HCT116 (cell line): ENCODE measurements around the gene GNAI3.

ENCODE experiments used
- EZH2 ChIP-seq: fragments of 200-600 bp; sonication (generic); IDR thresholded peaks from 2 replicates; pipeline ENCODE4 v1.6.1; 2017; ENCODE audit warnings: antibody characterized with exemption, mixed run types
- POLR2A ChIP-seq: IDR thresholded peaks from 2 replicates; pipeline ENCODE4 v1.7.0; 2011; ENCODE audit warnings: borderline replicate concordance; ENCODE audit not compliant: insufficient read depth, insufficient read length; ENCODE audit errors: extremely low read depth
- POLR2AphosphoS5 ChIP-seq: IDR thresholded peaks from 2 replicates; pipeline ENCODE4 v1.6.1; 2011; ENCODE audit warnings: mild to moderate bottlenecking, low read depth, low read length, moderate library complexity
- RAD21 ChIP-seq: IDR thresholded peaks from 2 replicates; pipeline ENCODE4 v1.6.1; 2012; ENCODE audit warnings: low read depth, mild to moderate bottlenecking
- SP1 ChIP-seq: IDR thresholded peaks from 2 replicates; pipeline ENCODE4 v1.6.1; 2012; ENCODE audit warnings: low read depth
- SRF ChIP-seq: IDR thresholded peaks from 2 replicates; pipeline ENCODE4 v1.6.1; 2012; ENCODE audit warnings: low read depth
- ZFX ChIP-seq: fragments of 450-650 bp; IDR thresholded peaks from 2 replicates; pipeline ENCODE4 v1.6.1; 2017
- ZNF274 ChIP-seq: fragments of 200-500 bp; sonication (Bioruptor generic); IDR thresholded peaks from 2 replicates; pipeline ENCODE4 v1.6.1; 2014; ENCODE audit warnings: mild to moderate bottlenecking, low read depth, low read length, inconsistent platforms
- TF ChIP-seq, protein P1 (sequence below): IDR thresholded peaks from 2 replicates; pipeline ENCODE4 v1.6.1; 2012
- TF ChIP-seq, protein P2 (sequence below): IDR thresholded peaks from 2 replicates; pipeline ENCODE4 v1.6.1; 2012
- TF ChIP-seq, protein P3 (sequence below), 3 experiments: fragments of 200-600 bp in 1 of 3; sonication (generic) in 1 of 3; IDR thresholded peaks in 2 of 3; conservative IDR thresholded peaks in 1 of 3; 2 replicates each; pipeline ENCODE4 v1.5.1; 2012 to 2017; ENCODE audit warnings: low read depth in 2 of 3, low read length in 2 of 3, antibody characterized with exemption in 1 of 3, borderline replicate concordance in 1 of 3, control low read depth in 1 of 3, mild to moderate bottlenecking in 1 of 3, mixed read lengths in 1 of 3, mixed run types in 1 of 3, moderate library complexity in 1 of 3; ENCODE audit not compliant: insufficient read depth in 1 of 3

DNA sequence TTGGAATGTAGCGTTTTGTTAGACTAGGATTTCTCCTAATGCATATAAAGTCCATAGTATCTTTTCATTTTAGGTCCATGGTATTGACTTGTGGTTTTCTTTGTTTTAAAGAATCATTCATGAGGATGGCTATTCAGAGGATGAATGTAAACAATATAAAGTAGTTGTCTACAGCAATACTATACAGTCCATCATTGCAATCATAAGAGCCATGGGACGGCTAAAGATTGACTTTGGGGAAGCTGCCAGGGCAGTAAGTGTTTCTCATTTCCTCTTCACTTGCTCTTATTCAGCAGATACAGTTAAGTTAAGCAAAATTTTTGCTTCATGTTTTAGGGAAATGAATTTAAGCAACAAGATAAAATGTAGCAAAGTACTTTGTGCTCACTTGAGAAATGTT, 25.4 kb downstream of the GNAI3 start:
- TF ChIP-seq, protein P1, sequence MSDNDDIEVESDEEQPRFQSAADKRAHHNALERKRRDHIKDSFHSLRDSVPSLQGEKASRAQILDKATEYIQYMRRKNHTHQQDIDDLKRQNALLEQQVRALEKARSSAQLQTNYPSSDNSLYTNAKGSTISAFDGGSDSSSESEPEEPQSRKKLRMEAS = no peak
- TF ChIP-seq ZFX = no peak
- TF ChIP-seq, protein P2, sequence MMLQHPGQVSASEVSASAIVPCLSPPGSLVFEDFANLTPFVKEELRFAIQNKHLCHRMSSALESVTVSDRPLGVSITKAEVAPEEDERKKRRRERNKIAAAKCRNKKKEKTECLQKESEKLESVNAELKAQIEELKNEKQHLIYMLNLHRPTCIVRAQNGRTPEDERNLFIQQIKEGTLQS = no peak
- TF ChIP-seq, protein P3, sequence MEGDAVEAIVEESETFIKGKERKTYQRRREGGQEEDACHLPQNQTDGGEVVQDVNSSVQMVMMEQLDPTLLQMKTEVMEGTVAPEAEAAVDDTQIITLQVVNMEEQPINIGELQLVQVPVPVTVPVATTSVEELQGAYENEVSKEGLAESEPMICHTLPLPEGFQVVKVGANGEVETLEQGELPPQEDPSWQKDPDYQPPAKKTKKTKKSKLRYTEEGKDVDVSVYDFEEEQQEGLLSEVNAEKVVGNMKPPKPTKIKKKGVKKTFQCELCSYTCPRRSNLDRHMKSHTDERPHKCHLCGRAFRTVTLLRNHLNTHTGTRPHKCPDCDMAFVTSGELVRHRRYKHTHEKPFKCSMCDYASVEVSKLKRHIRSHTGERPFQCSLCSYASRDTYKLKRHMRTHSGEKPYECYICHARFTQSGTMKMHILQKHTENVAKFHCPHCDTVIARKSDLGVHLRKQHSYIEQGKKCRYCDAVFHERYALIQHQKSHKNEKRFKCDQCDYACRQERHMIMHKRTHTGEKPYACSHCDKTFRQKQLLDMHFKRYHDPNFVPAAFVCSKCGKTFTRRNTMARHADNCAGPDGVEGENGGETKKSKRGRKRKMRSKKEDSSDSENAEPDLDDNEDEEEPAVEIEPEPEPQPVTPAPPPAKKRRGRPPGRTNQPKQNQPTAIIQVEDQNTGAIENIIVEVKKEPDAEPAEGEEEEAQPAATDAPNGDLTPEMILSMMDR (IDR thresholded peaks at IDR 0.05 in 2 of 3, conservative IDR thresholded peaks at IDR 0.05 in 1 of 3; ENCODE audit: borderline replicate concordance in 1 of 3, insufficient read depth in 1 of 3, low read depth in 2 of 3, low read length in 2 of 3) = no peak
- no peak for TF ChIP-seq RAD21
- TF ChIP-seq POLR2AphosphoS5 = no peak
- no peak for TF ChIP-seq POLR2A
- TF ChIP-seq ZNF274 = no peak
- no peak for TF ChIP-seq SRF
- no peak for TF ChIP-seq SP1
- TF ChIP-seq EZH2 = no peak
